Forelimb muscle (tissue), 1 donor: Measurements from ENCODE around the gene SIGLEC15. TPM values are rescaled to one million over a fixed set of nuclear protein-coding genes. Genes with fewer than 3 reads are reported as not detected.
"Not testable (repeated sequence)": the region's sequence is repeated elsewhere in the genome, so short reads cannot be mapped to it uniquely, and the experiment has no call there.

Experiments
- DNase-seq: peaks from one replicate; pipeline ENCODE4 v3.0.0-alpha.2; 2013; ENCODE audit warnings: low read depth
- polyA plus RNA-seq: library from polyadenylated mRNA; unstranded; fragments of 120-200 nt; gene quantifications from one replicate; pipeline ENCODE4 v1.2.1, GENCODE V29; 2013; ENCODE audit not compliant: insufficient read length

SIGLEC15 gene, protein sequence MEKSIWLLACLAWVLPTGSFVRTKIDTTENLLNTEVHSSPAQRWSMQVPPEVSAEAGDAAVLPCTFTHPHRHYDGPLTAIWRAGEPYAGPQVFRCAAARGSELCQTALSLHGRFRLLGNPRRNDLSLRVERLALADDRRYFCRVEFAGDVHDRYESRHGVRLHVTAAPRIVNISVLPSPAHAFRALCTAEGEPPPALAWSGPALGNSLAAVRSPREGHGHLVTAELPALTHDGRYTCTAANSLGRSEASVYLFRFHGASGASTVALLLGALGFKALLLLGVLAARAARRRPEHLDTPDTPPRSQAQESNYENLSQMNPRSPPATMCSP
- polyA plus RNA-seq = 0.28 TPM

DNA sequence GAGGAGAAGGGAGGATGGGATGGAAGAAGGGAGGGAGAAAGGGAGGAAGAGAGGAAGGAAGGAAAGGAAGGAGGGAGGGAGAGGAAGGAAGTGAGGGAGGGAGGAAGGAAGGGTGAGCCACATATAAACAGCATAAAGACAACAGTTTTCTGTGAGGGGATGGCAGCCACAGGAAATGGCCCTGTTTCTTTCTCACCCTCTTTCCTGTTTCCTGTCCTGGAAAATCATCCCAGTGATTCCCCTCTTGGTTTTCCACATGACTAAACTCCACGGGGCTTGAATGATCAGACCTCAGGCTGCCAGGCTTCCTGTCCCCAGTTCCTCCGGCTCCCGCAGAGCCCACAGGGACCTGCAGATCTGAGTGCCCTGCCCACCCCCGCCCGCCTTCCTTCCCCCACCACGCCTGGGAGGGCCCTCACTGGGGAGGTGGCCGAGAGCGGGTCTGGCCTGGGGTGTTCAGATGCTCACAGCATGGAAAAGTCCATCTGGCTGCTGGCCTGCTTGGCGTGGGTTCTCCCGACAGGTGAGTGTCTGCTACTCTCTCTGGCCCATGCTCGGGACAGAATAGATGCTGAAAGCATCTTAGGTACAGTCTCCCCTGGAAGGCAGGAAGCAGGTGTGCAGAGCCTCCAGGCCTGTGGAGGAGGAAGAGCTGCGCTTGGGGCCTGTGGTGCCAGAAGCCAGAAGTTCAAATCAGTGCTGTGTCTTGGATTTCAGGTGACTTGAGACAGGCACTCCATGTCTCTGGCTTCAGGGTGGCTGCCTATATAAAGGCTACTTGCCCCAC, at the start of gene SIGLEC15:
TSS of gene SIGLEC15 (plus strand) at position 418 of the 787 bp plus-strand sequence. CDS start at position 472, 54 bp downstream.
- no peak for DNase-seq

DNA sequence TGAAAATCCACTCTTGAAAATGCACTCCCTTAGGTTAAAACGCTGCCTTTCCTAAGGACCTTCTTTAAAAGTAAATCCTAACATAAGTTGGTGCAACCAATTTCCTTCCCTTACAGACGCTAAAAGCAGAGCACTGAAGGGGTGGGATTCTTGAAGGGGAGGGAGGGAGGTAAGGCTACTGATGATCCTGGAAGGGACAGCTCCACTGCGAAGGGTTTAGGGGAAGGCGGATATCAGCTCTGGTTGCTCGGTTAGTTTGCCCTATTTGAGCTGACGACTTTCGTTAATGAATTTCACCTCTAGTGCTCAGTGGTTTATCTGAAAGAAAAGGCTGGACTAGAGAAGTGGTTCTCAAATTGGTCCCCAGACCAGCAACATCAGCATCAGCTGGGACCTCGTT, 49.7 kb upstream of the SIGLEC15 start:
- DNase-seq = no peak

DNA sequence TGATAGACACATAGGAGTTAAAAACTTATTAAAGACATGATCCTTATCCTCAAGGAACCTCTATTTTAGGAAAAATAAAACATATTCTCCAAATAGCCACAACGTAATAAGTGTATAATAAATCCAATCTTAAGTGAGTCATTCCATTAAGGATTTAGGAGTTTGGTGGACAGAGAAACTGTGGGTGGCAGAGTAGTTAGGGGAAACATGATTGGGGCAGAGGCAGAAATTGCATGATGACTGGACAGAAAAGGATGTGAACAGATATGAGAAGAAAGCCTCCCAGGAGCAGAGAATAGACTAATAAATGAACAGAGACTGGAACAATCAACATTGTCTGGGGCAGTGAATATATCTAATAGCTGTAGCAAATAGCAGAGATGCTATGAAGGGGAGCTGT, 48.1 kb upstream of the SIGLEC15 start:
- DNase-seq = no peak

DNA sequence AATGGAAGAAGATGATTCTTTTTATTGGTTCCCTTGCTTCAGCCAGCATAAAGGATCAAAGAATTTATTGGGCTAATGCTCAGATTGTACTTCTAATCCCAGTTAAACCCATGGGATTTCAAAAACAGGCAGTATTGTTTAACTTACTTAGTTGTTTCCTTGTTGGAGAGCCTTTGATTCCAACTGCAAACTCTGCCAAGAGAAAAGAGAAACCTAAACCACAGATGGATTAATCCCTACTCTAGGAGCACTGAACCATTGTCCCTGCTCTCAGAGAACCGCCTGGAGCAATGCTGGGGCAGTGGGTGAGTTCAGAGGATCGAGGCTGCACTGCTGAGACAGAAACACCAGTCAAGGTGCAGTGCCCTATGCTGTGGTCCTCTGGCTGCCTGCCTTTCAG, 44.9 kb upstream of the SIGLEC15 start:
- DNase-seq = no peak

DNA sequence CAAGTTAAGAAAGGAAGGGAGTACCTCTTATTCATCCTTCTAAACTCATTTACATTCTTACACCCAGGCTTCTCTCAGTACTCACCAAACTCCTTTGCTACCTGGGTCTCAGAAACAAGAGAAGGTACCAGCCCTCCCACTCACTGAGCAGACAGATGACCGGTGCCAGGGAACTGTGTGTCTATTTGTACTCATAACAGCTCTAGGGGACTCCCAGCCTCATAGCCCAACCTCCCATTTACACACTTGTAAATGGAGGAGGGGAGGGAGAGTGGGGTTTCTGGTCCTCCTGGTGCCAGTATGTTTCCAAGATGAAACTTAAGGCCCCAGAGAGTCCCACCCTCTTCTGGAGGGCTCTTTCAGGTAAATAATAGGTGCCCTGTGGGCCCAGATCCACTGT, 42.8 kb upstream of the SIGLEC15 start:
- no peak for DNase-seq

DNA sequence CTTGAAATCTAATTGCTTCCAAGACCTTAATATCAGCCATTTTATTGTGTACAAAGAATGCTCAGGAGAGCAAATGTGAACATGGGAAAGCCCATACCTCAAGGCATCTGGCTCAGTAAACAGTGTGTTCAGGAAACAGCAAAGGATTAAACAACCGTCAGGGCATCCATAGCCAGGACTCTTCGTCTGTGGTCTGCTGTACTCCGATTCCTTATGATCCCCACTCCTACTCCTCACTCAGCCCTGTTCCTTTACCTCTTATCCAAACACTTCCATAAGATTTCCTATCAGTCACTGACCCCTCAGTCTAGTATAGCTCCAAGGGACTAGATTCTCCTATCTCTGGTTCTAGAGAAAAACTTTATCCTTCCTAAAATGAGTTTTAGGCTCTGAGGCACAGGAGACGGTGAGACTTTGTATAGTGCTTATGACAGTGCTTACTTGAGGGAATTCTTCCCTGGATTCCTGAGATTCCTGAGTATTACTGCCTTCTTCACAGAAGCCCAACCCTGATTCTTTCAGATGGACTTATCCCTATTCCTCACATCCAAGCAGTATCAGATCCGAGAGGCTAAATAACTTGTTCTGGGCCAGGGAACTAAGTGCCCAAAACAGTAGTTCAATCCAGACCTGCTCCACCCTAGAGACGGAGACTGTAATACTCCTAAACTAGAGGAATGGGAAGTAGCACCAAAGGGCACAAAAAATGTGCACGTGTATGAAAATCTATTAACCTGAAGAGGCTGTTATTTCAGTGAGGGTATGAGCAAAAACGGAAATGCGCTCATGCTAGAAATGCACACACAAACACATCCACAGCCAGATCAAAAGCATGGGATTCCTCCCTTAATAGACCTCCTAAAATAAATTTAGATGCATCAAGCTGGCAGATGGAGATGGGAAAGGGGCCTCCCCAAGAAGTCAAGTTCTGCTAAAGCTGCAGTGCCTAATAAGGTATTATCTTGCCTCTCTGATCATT, 42.1 kb upstream of the SIGLEC15 start:
- no peak for DNase-seq

DNA sequence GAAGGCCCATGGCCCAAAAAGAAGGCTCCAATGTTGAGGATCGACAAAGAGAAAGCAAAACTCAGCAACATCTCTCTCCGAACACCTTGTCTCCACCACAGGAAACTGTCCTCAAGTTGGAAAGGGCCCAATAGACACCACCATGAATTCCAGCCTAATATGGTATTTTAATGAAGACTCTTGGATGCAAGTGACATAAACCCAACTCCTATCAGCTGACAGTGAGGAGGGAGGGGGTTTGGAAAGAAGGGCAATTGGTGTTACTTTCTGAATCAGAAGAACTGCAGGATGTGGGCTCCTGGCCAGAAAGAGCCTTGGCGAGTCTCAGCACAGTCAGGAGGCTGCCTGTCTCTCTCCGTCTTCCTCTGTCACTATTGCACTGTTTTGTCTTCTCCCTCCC, 40.3 kb upstream of the SIGLEC15 start:
- no peak for DNase-seq

DNA sequence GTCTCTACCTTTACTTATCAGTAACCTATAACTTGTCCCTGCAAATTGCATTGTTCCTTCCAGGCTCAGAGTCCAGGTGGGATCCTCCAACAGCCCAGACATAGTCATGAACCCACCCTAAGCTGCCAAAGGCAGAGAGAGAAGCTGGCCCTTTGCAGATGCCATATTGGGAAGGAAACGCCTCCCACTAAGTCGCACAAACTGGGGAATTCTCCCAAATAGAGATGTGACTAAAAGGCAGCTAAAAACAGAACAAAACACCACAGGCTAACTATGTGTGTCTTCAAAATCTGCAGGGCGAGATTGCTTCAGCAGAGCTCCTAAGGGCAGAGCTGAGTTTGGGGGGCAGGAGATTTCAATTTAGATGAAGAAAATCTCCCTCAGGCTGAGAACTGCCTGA, 38.5 kb upstream of the SIGLEC15 start:
- no peak for DNase-seq

DNA sequence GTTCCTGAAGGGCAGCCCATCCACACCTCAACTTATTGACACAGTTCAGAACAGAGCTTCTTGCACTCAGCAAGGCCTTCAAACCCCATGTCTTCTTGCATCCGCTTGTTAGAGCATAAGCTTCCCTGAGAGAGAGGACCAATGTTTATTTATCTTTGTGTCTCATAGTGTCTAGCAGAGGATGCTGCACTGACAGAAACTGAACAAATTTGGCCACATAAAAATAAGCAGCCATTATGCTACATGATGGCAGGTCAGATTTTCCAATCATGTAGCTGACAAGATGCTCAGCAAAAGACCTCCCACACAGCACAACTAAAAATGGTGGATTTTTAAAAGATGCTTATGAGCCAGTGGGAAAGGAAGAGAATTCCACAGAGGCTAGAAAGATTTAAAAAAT, 38.1 kb upstream of the SIGLEC15 start:
- DNase-seq = no peak

DNA sequence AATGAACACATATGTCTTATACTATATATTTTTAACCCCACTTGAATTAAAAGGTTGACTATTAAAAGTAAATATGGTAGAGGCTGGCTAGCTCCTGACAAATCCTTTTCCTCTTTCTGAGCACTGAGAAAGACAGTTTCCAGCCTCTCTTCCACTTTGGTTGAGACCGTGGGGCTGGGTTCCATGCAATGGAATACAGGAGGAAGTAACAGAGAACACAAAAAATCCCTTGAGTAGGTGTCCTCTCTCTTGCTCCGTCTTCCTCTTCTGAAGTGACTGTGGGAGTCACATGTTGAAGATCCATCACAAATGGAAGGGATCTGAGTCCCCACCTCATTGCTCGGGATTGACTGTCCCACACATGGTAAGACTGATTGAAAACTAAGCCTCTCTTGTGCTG, 36.6 kb upstream of the SIGLEC15 start:
- no peak for DNase-seq

DNA sequence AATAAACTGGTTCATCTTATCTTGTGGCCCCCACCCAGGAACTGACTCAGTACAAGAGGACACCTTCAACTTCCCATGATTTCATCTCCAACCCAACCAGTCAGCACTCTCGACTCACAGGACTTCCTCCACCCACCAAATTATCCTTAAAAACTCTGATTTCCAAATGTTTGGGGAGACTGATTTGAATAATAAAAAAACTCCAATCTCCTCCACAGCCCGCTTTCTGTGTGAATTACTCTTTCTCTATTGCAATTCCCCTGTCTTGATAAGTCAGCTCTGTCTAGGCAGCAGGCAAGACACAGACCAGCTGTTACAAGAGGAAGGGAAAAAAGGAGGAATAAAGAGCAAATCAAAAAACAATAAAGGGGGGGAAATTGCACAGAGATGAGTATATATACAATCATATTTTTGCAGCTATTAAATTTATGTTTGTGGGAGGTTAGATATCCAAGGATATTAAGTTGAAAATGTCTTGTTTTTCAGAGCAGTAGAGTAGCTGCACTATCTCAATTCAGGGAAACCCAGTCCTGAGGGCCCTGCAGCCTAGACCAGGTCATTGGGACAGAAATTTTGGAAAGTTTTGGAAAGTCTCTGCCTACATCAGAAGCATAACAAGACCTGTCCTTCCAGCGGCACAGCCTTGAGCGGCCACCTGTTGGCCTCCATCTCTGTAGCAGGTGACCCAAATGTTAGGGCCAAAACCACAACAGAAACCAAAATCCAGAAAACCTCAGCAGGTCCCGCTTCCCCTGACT, 32.8 kb upstream of the SIGLEC15 start:
- no peak for DNase-seq

DNA sequence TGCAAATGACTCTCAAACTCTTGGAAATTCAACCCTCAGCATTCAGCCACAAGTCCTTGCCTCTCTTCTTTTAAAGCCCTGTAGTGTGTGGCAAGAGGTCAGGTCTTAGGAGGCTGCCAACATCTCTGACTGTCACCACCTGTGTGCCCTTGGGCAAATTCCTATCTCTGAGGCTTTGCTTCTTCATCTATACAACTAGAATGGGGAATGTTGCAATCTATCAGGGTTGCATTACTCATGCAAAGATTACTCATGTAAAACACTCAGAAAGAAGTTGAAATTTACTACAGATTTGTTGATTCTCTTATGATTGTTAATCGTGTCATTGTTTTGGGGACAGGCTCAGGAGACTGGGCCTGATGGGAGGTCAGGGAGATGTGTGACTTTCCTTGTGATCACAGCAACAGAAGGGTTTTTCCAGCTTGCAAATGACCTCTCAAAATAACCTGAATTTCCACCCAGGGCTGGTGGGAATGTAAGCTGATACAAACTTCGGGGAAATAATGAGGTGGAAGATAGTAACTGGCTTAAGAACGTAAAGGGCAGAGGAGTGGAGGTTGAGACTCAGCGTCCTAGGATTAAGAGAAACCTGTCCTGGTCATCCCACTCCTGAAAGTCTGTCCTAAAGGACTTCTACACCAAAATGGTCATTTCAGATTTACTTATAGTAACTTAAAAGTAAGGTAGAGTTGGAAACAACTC, 32.1 kb upstream of the SIGLEC15 start:
- no peak for DNase-seq

DNA sequence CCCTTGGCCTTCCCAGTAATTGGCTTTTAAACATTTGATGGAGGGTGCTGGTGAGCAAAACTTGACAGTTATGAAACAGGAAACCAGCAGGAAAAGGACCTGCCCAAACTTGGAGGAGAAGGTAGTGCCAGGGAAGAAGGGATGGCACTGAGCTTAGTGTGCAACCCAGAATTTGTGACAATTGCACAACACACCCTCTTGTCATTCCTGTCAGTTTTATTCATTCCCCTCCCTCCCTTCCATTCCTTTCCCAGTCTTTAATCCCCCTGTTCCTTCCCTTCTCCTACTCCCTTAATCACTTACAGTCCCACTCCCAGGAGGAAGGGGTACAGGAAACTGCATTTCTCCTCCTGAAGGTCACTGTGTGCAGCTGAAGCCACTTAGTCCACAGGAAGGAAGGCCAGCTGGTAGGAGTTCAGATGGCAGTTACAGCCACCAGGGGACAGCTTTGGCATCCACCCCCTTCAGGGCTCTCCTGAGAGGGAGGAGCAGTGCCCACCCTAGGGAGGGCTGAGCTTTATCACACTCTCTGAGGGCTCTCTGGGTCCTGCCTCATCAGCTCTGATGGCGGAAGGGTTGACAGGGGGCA, 24.0 kb upstream of the SIGLEC15 start:
- no peak for DNase-seq

DNA sequence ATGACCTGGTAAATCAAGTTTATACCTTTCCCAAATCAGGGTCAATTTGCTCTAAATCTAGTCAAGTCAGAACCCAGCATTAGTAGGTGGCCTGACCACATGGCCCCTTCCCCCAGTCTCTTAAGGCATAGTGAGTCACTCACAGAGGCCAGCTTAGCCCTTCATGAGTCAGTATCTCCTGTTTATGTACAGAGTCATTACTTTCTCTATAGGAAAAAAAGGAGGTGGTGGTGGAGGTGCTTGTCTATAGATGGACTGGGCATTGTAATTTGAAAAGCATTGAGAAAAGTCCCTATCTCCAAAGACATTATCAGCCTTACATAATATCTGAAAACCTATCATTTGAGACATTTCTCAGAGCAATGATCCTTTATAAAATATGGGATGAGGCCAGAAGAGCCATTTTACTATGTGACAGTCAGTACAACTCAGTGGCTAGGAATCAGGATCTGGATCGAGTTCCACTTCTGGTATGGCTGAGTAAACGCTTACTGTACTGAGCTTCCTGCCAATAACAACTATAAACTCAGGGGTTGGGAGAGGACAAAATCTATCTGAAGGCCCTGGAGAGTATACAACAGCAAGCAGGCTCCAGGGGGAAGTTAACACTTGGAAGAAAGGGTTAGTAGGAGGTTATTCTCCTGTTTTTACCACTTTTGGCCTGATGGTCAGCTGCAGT, 22.5 kb upstream of the SIGLEC15 start:
- DNase-seq = no peak

DNA sequence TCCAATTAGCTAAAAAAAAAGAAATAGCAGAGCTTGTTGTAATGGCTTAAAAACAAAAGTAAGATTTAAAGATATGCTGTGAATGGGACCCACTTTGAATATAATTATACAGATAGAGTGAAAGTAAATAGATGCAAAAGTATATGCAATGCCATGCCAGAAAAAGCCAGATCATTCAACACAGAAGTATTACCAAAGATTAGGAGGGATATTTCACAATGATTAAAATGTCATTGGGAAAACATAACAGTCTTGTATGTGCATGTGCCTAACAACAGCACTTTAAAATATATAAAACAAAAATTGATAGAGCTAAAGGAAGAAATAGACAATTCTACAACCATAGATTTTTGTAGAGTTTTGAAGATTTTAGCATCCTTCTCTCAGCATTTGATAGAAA, 19.9 kb upstream of the SIGLEC15 start:
- no peak for DNase-seq

DNA sequence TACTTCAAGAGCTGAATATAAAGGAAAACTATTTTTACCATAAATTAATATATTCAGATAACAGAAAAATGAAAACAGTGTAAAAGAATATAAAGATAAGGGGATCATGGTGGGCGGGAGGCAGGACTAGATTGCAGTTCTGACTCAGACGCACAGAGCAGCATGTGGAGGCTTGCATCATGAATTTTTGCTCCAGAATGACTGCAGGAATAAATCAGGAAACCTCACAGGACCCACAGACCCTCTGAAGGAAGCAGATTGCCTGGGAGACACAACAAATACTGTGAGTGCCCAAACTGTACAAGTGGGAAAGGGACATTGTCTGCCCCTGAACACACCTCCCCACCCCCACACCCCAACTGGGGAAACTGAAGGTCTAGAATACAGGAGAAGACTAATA, 19.2 kb upstream of the SIGLEC15 start:
- no peak for DNase-seq

DNA sequence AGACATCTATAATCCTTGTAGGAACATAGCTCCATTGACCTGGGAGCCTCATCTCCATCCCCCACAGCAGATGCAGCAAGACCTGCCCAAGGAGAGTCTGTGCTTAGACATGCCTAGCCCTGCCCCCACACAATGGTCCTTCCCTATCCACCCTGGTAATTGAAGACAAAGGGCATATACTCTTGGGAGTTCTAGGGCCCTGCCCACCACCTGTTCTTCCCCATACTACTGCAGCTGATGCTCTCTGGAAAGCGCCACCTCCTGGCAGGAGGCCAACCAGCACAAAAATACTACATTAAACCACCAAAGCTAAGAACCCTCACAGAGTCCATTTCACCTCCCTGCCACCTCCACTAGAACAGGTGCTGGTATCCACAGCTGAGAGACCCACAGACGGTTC, 18.3 kb upstream of the SIGLEC15 start:
- not testable (repeated sequence) for DNase-seq

DNA sequence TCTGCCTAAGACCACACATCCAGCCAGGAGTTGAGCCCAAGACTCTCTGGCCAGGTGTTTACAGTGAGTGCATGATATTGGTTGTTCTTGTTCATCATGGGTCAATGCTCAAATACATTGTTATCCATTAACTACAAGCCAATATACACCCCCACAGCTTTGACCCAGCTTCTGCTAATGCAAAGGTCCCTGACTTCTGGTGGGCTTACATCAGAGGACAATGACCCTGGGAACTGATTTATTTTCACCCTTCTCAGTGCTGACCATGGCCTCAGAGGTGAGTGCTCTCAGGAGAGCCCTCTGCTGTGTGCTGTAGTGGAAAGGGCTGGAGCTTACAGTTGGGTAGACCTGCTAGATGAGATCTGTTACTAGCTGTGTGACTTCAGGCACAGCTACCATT, 10.7 kb upstream of the SIGLEC15 start:
- not testable (repeated sequence) for DNase-seq

DNA sequence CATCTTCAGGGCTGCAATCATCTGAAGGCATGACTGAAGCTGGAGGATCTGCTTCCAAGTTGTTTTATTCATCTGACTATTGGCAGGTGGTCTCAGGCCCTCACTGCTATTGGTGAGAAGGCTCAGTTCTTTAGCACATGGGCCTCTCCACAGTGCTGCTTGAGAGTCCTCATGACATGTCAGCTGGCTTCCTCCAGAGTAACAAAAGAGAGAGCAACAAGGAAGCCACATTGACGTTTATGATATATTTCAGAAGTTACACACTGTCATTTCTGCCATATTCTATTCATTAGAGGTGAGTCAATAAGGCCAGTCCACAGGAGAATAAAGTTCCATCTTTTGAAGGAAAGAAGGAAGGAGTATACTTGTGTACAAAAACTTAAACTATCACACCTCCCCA, 7.9 kb upstream of the SIGLEC15 start:
- no peak for DNase-seq

DNA sequence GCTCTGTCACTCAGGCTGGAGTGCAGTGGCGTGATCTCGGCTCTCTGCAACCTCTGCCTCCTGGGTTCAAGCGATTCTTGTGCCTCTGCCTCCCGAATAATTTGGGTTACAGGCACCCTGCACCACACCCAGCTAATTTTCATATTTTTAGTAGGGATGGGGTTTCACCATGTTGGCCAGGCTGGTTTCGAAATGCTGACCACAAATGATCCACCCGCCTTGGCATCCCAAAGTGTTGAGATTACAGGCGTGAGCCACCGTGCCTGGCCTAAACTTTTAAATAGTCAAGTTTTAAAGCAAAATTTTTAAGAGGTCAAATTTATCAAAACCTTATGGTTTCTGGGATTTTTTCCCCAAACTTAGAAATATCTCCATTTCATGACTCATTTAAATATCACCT, 6.7 kb upstream of the SIGLEC15 start:
- DNase-seq = not testable (repeated sequence)
